HEK293T (cell line): ENCODE results near the gene HCFC2.

Experiments used
- CTCF ChIA-PET: fragments of 350-600 bp; formaldehyde crosslinking; extraction: SDS; loops from one replicate; lab custom pipeline; 2021; ENCODE audit warnings: antibody characterized with exemption, inconsistent platforms; lab: Yijun Ruan, JAX
- POLR2A ChIA-PET: fragments of 350-600 bp; formaldehyde crosslinking; extraction: SDS; loops from one replicate; lab custom pipeline; 2020; ENCODE audit warnings: antibody characterized with exemption, inconsistent platforms; lab: Yijun Ruan, JAX
- DNase-seq: peaks from one replicate; pipeline ENCODE4 v3.0.0; 2012; ENCODE audit warnings: mixed read lengths; ENCODE audit errors: extremely low spot score
- ARNT ChIP-seq: fragments of 450-650 bp; IDR thresholded peaks from 2 replicates; pipeline ENCODE4 v1.6.1; 2017; ENCODE audit warnings: mild to moderate bottlenecking
- BHLHE40 ChIP-seq: fragments of 450-650 bp; IDR thresholded peaks from 2 replicates; pipeline ENCODE4 v1.6.1; 2016; ENCODE audit warnings: mild to moderate bottlenecking, moderate library complexity, borderline replicate concordance
- CTBP1 ChIP-seq: fragments of 450-650 bp; IDR thresholded peaks from 2 replicates; pipeline ENCODE4 v1.6.1; 2016; ENCODE audit warnings: borderline replicate concordance
- ELF4 ChIP-seq: fragments of 450-650 bp; IDR thresholded peaks from 2 replicates; pipeline ENCODE4 v1.6.1; 2017; ENCODE audit warnings: antibody characterized with exemption
- FOXA1 ChIP-seq: fragments of 450-650 bp; IDR thresholded peaks from 2 replicates; pipeline ENCODE4 v1.6.1; 2016; ENCODE audit warnings: mild to moderate bottlenecking
- FOXK2 ChIP-seq: fragments of 450-650 bp; IDR thresholded peaks from 2 replicates; pipeline ENCODE4 v1.6.1; 2016; ENCODE audit warnings: mild to moderate bottlenecking
- FOXM1 ChIP-seq: fragments of 450-650 bp; IDR thresholded peaks from 2 replicates; pipeline ENCODE4 v1.6.1; 2017; ENCODE audit warnings: mild to moderate bottlenecking, borderline replicate concordance
- HDGF ChIP-seq: fragments of 450-650 bp; IDR thresholded peaks from 2 replicates; pipeline ENCODE4 v1.6.1; 2017; ENCODE audit warnings: antibody characterized with exemption, borderline replicate concordance
- L3MBTL2 ChIP-seq: fragments of 450-650 bp; conservative IDR thresholded peaks from 2 replicates; pipeline ENCODE4 v1.6.1; 2016; ENCODE audit warnings: mild to moderate bottlenecking
- LEF1 ChIP-seq: fragments of 450-650 bp; IDR thresholded peaks from 2 replicates; pipeline ENCODE4 v1.6.1; 2017; ENCODE audit warnings: mild to moderate bottlenecking, borderline replicate concordance
- NFRKB ChIP-seq: fragments of 450-650 bp; IDR thresholded peaks from 2 replicates; pipeline ENCODE4 v1.6.1; 2016; ENCODE audit warnings: mild to moderate bottlenecking, moderate library complexity
- SP1 ChIP-seq: fragments of 450-650 bp; IDR thresholded peaks from 2 replicates; pipeline ENCODE4 v1.6.1; 2017
- SUZ12 ChIP-seq: fragments of 450-650 bp; IDR thresholded peaks from 2 replicates; pipeline ENCODE4 v1.6.1; 2016; ENCODE audit warnings: mild to moderate bottlenecking
- TARDBP ChIP-seq: fragments of 450-650 bp; IDR thresholded peaks from 2 replicates; pipeline ENCODE4 v1.6.1; 2016
- ZNF384 ChIP-seq: fragments of 450-650 bp; IDR thresholded peaks from 2 replicates; pipeline ENCODE4 v1.6.1; 2016
- TF ChIP-seq, protein P1 (sequence below): fragments of 450-650 bp; IDR thresholded peaks from 2 replicates; pipeline ENCODE4 v1.6.1; 2016

The HCFC2 gene

GRCh38 chr12:104048811-104049210 lies 15.5 kb upstream of the HCFC2 start:
- ChIA-PET POLR2A (interaction anchor here (1.5 to 2.1 kb wide), 2 partner anchors 15 to 92 kb away, joined by 4 to 12 read pairs; partner anchors contain the start of gene HCFC2), CTCF (interaction anchor here (0.6 to 0.7 kb wide), 2 partner anchors 39 to 89 kb away, joined by 3 read pairs; no protein-coding TSS in a partner anchor)
- DNase-seq, result no peak

DNA sequence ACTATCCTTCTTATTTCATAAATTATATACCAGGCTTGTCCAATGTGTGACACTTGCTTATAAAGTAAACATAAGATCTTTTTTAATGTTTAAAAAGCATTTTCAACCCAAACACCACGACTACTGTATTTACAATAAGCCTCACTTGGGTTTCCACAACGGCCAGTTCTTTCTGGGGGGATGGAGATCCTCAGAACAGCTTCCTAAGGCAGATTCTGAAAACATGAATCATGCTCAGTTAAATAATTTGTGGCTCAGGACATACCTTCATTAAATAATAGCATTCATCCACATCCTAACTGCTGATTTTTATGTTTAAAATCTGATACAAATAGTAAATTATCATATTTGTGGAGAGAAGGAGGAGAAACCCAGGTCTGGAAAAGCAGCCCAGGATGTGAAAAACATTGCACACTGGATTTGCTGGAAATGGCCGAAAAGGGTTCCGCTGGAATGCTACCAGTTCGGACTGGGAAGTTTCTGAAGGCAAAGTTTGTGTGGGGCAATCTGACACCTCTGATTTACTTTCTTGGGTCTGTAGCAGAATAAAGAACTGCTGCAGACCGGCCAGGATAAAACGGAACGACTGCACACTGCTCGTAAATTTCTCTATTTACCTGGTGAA lies 14.9 kb upstream of the HCFC2 start:
- DNase-seq, result no peak
- ChIA-PET POLR2A (interaction anchor here (1.2 to 2.1 kb wide), 3 partner anchors 14 to 120 kb away, joined by 4 to 12 read pairs (median 4); partner anchors contain the start of genes HCFC2 and HSP90B1), CTCF (interaction anchor here (0.6 to 0.7 kb wide), 2 partner anchors 40 to 90 kb away, joined by 3 read pairs; no protein-coding TSS in a partner anchor)
- TF ChIP-seq ZNF384, result no peak
- TF ChIP-seq FOXK2, result no peak
- TF ChIP-seq ELF4, result no peak
- no peak for TF ChIP-seq ARNT
- TF ChIP-seq LEF1, result no peak
- TF ChIP-seq SUZ12, result no peak
- no peak for TF ChIP-seq HDGF
- TF ChIP-seq FOXA1, result no peak
- TF ChIP-seq SP1, result no peak
- no peak for TF ChIP-seq L3MBTL2
- TF ChIP-seq FOXM1, result no peak
- no peak for TF ChIP-seq CTBP1
- no peak for TF ChIP-seq NFRKB
- no peak for TF ChIP-seq TARDBP
- TF ChIP-seq BHLHE40, result no peak
- TF ChIP-seq, protein P1, sequence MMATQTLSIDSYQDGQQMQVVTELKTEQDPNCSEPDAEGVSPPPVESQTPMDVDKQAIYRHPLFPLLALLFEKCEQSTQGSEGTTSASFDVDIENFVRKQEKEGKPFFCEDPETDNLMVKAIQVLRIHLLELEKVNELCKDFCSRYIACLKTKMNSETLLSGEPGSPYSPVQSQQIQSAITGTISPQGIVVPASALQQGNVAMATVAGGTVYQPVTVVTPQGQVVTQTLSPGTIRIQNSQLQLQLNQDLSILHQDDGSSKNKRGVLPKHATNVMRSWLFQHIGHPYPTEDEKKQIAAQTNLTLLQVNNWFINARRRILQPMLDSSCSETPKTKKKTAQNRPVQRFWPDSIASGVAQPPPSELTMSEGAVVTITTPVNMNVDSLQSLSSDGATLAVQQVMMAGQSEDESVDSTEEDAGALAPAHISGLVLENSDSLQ, result no peak

More at GRCh38 chr12:104048811-104049210, 15.5 kb upstream of the HCFC2 start:
- TF ChIP-seq ZNF384 (no peak), ELF4 (no peak), TARDBP (no peak), FOXA1 (no peak), FOXM1 (no peak), LEF1 (no peak), HDGF (no peak), ARNT (no peak), CTBP1 (no peak), L3MBTL2 (no peak), NFRKB (no peak), BHLHE40 (no peak), SUZ12 (no peak), FOXK2 (no peak), SP1 (no peak)
- TF ChIP-seq, protein P1, result no peak

DNA sequence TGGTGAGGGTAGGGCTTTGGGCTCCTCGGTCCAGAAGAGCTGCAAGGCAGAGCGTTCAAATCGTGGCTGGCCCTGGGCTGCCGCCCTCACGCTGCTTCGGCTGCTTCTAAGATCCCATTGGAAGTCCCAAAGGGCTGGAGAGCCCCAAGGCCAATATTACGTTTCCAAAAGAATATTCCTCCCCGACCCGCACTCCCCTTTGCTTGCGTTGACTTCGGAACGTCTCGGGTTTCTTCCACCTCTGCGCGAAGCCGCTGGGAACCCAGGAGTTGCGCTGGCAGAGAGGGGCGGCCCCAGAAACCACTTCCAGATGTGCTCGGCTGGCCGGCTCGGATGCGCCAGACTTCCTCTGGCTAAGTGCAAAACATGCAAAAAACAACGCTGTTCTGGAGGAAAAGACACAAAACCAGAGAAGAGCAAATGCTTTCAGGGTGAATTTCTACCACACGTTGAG lies 14.4 kb upstream of the HCFC2 start, which contains the start of gene GLT8D2:
Gene GLT8D2, minus strand, starts transcription at position 285 of the 454 bp plus-strand sequence. CDS start 30,539 bp downstream, outside the sequence.
- TF ChIP-seq L3MBTL2 (0 out of 2 replicates have a peak, but pooled peaks have one; percentile 19), BHLHE40 (no peak)
- POLR2A ChIA-PET, result interaction anchor here (1.0 to 2.1 kb wide), 5 partner anchors 14 to 120 kb away, joined by 4 to 12 read pairs (median 4); partner anchors contain the start of genes HCFC2, HSP90B1, NFYB and TDG
- CTCF ChIA-PET, result no interaction called here
- DNase-seq, result peak; percentile 65

GRCh38 chr12:104050436-104050835 lies 13.9 kb upstream of the HCFC2 start:
- POLR2A ChIA-PET, result interaction anchor here (1.0 to 2.1 kb wide), 5 partner anchors 13 to 121 kb away, joined by 4 to 12 read pairs (median 4); partner anchors contain the start of genes HCFC2, HSP90B1, NFYB and TDG
- CTCF ChIA-PET, result interaction anchor here (0.7 kb wide), 1 partner anchor 208 kb away, joined by 3 read pairs; no protein-coding TSS in a partner anchor
- DNase-seq, result no peak
- no peak for TF ChIP-seq HDGF
- TF ChIP-seq L3MBTL2, result no peak
- TF ChIP-seq FOXA1, result no peak
- TF ChIP-seq LEF1, result no peak
- TF ChIP-seq CTBP1, result no peak
- no peak for TF ChIP-seq ARNT
- no peak for TF ChIP-seq SP1
- no peak for TF ChIP-seq ELF4
- TF ChIP-seq ZNF384, result no peak
- no peak for TF ChIP-seq FOXM1
- no peak for TF ChIP-seq FOXK2
- TF ChIP-seq, protein P1, result no peak
- no peak for TF ChIP-seq TARDBP
- no peak for TF ChIP-seq SUZ12
- no peak for TF ChIP-seq NFRKB

- CTCF ChIA-PET, result no interaction called here
Measured at GRCh38 chr12:104054681-104055346, 9.5 kb upstream of the HCFC2 start.

More at GRCh38 chr12:104054681-104055346, 9.5 kb upstream of the HCFC2 start:
- POLR2A ChIA-PET, result interaction anchor here (1.2 kb wide), 1 partner anchor 10 kb away, joined by 3 read pairs; the partner anchor contains the start of gene HCFC2
- no peak for TF ChIP-seq TARDBP
- no peak for TF ChIP-seq HDGF
- no peak for TF ChIP-seq FOXK2
- TF ChIP-seq FOXA1, result no peak
- no peak for TF ChIP-seq SP1
- TF ChIP-seq SUZ12, result no peak
- no peak for TF ChIP-seq ELF4
- TF ChIP-seq ZNF384, result no peak
- TF ChIP-seq BHLHE40, result no peak
- TF ChIP-seq, protein P1, result no peak
- TF ChIP-seq LEF1, result no peak
- TF ChIP-seq ARNT, result no peak
- no peak for TF ChIP-seq NFRKB
- DNase-seq, result no peak
